Stimulated activated CD4-positive, alpha-beta T cell treated with anti-CD3 and anti-CD28 coated beads, Interleukin-12 subunit alpha, Interleukin-12 subunit beta, amount 100 ng/mL, for 4 hours (primary cell): ENCODE data around the gene RETN.

ENCODE experiments used
- DNase-seq: peaks from one replicate; pipeline ENCODE4 v3.0.0-alpha.2; 2020

The RETN gene

DNA sequence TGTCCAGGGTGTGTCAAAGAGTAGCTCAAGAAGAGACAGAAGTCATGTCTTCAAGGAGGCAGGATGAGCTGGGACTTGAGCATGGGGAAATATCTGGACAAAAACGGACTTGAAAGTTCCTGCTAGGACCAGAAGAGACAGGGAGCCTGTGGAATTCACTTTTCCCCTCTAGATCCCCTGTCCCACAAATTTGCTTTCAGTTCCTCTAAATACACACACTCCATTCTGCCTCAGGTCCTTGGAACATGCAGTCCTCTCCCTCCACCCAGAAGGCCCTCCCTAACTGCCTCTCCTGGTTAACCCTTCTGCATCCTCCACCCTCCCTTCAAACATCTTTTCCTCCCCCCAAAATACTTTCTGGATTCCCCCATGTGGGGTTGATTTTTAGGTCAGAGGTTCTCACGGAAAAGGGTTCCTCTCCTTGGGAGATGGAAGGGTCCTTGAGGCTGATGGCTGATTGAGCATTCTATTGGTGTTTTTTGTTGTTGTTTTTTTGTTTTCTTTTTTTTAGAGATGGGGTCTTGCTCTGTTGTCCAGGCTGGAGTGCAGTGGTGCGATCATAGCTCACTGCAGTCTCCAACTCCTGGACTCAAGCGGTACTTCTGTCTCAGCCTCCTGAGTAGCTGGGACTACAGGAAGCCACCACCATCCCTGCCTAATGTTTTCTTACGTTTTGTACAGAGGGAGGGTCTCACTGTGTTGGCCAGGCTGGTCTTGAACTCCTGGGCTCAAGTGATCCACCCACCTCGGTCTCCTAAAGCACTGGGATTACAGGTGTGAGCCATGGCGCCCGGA is 6.9 kb upstream of the RETN start:
- DNase-seq = no peak

DNA sequence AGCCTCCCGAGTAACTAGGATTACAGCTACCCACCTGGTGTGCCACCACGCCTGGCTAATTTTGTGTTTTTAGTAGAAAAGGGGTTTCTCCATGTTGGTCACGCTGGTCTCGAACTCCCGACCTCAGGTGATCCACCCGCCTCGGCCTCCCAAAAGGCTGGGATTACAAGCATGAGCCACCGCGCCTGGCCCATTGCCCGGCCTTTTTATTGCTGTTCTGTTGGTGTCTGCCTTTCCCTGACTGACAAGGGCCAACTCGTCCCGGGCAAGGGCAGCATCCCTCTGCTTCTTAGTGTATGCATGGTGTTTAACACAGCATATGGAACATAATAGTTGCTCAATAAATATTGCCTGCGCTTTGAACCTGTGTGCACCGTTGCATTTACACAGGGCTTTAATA is 6.2 kb upstream of the RETN start:
- DNase-seq = no peak

DNA sequence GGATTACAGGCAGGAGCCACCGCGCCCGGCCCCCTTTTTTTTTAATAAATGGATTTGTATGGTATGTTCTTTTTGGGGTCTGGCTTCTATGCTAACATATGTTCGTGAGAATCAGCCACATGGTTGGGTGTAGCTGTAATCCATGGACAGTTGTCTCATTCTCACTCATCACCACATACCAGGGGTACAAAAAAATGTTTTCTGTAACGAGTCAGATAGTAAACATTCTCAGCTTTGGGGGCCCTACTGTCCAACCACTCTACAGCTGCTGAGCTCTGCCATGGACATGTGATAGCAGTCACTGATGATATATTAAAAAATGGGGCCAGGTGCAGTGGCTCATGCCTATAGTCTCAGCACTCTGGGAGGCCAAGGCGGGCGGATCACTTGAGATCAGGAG is 5.1 kb upstream of the RETN start:
- no peak for DNase-seq

DNA sequence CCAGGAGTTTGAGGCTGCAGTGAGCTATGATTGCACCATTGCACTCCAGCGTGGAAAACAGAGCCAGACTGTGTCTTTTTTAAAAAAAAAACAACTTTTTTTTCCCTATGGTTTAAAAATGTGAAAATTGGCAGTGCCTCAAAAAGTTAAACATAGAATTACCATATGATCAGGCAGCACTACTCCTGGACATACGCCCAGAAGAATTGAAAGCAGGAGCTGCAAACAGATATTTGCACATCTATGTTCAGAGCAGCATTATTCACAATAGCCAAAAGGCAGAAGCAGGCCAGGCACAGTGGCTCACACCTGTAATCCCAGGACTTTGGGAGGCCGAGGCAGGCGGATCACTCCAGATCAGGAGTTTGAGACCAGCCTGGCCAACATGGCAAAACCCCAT is 3.8 kb upstream of the RETN start:
- DNase-seq = no peak

DNA sequence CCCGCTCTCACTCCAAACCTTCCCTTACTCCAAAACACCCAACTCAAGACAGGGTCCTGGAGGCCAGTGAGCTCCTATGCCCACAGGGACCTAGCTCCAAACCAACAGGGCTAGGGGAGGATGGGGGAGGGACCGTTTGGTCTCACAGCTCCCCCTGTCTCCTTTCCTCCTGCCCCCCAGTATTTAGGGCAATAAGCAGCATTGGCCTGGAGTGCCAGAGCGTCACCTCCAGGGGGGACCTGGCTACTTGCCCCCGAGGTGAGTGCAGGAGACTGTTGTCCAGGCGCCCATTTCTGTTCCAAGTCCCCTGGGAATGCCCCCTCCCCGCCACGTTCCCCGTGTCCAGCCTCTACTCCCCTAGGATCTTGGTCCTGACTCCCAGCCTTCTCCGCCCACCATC is 792 bp downstream of the RETN start:
- DNase-seq = no peak

DNA sequence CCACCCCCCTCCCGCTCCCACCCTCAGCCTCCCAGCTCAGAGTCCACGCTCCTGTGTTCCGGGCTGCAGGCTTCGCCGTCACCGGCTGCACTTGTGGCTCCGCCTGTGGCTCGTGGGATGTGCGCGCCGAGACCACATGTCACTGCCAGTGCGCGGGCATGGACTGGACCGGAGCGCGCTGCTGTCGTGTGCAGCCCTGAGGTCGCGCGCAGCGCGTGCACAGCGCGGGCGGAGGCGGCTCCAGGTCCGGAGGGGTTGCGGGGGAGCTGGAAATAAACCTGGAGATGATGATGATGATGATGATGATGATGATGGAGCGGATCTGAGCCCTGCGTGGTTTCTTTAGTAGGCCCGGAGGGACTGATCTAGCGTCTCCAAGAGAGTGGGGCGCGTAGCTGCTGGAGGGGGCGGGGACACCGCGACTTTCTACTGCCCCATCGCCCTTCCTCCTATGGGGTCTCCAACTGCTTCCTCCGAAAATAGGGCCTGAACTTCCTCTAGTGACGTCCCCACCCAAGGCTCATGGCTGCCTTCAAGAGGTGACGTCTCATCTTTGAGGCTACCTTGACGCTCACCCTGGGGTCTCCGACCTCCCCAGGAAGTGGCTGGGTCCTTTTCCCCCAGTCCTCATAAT is 1.4 kb downstream of the RETN start:
- DNase-seq = no peak

DNA sequence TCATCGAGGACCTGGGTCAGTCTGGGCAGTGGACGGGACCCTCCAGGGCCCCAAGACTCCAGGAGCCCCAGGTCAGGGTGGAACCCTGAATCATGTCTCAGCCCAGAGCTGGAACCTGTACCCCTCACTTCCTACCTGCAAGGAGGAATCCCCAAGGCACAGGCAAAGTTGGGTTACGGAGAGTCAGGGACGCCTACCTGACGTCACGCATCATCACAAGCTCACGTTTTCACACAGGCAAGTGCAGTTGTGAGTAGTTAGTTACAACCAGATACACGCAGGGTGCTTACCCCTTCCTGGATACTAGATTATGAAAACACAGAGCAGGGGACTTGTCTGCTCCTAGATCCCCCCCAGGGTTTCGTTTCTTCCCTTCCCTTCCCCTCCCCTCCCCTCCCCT is 1.9 kb downstream of the RETN start:
- no peak for DNase-seq

DNA sequence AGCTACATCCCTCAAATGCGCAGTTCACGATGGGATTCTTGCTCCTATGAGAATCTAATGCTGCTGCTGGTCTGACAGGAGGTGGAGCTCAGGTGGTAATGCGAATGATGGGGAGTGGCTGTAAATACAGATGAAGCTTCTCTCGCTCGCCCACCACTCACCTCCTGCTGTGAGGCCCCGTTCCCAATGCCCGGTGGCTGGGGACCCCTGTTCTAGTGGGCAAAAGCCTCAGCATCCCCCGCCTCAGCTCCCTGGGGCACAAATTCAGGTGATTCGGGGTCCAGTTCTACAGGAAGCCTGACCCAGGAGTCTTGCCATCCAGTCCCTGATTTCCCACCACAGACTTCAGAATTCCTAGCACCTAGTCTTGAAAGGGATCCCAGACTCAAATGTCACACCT is 3.7 kb downstream of the RETN start:
- DNase-seq = no peak

DNA sequence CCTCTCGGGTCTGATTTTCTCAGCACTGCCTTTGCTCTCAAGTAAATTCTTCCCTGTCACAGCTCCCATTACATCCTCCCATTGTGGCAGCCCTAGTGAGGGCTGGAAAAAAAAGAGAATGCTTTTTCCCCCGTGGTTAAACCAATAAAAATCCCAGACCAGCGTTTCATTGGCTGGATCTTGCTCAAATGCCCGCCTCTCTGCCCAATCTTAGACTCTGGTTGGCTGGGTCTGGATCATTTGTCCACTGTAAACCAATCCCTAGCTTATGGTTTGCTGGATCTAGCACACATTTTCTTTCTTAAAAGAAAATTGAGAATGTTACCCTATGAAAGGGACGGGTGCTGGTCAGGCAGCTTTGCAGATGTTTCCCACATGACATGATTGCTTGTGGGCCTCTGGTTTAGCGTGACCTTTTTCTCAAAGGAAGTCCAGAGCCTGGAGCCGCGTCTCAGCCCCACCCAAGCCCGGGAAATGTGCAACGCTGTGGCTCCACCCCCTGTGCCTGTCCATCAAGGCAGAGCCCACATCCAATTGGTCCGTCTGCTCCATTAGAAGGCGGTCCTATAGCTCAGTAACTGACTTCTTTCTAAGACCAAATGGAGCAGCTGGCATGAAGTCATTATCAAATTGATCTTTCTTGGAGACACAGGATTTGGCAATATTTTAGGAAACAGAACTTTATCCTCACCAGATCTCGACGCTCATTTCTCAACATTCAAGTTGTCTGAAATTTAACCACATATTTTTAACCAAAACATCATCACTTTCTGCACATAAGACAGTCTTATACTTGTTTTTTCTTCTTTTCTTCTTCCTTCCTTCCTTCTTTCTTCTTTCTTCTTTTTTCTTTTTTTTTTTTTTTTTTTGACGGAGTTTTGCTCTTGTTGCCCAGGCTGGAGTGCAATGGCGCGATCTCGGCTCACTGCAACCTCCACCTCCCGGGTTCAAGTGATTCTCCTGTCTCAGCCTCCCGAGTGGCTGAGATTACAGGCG is 5.5 kb downstream of the RETN start:
- peak; percentile 30 for DNase-seq

DNA sequence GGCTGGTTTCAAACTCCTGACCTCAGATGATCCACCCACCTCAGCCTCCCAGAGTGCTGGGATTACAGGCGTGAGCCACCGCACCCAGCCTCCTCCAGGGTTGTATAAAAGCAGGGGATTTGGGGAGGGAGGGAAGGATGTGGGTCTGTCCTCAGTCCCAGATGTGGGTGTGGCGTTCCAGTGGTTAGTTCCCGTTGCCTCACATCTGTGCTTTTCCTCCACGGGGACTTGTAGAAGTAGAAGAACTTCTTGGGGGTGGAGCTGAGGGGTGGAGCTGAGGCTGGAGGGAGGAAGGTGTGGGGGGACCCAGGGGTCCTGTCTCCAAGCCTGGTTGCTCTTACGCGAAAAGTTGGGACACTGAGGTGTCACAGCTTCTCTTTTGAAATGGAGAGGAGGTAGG is 7.5 kb downstream of the RETN start:
- no peak for DNase-seq

DNA sequence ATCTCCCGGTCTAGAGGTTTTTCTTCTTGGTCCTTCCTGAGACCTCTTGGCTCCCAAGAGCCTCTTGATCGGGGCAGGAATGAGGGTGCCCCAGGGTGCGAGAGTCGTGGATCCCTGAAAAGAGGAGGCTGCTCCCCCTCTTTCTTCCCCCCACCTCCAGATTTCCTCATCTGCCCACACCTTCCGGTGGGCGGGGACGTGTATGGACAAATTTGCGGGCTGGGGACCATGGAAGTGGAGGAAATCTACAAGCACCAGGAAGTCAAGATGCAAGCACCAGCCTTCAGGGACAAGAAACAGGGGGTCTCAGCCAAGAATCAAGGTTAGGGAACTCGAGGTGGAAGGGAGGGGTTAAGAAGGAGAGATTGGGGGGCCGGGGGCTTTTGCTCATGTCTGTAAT is 8.0 kb downstream of the RETN start, which contains the start of gene MCEMP1:
MCEMP1 (plus strand) TSS at position 237 of the 400 bp plus-strand sequence; CDS start at position 268, 31 bp downstream.
- DNase-seq = no peak

DNA sequence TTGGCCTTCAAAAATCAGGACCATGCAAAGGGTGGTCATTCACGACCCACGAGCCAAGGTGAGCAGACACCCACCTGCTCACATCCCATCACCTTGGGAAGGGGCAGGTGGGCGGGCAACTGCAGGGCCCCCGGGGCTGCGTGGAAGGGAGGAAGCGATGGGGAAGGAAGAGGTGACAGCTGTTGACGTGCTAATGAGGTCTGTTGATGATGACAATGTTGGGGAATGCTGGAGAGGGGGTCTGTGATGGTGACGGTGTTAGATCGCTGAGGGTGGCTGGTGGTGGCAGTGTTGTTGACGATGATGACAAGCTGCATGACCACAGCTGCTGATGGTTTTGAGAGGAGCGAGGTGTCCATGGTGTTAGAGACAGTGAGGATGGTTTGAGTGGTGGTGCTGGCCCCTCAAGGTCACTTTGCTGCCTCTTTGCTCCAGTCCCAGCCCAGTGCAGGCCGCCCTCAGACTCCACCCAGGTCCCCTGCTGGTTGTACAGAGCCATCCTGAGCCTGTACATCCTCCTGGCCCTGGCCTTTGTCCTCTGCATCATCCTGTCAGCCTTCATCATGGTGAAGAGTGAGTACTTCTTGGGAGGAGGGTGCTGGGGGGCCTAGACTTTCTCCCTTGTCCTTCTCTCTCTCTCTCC is 8.9 kb downstream of the RETN start:
- DNase-seq = no peak

DNA sequence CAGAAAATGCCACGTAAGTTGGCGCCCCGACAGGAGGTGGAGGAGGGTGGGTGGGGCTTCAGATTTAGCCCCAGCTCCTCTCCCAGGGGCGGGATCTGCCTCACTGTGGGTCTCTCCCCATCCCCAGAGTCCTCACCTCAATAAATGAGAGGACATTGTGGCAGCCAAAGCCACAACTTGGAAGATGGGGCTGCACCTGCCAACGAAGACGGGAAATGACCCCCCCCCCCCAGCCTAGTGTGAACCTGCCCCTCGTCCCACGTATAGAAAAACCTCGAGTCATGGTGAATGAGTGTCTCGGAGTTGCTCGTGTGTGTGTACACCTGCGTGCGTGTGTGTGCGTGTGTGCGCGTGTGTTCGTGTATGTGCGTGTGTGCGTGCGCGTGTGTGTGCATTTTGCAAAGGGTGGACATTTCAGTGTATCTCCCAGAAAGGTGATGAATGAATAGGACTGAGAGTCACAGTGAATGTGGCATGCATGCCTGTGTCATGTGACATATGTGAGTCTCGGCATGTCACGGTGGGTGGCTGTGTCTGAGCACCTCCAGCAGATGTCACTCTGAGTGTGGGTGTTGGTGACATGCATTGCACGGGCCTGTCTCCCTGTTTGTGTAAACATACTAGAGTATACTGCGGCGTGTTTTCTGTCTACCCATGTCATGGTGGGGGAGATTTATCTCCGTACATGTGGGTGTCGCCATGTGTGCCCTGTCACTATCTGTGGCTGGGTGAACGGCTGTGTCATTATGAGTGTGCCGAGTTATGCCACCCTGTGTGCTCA is 10.3 kb downstream of the RETN start:
- peak; percentile 52 for DNase-seq

DNA sequence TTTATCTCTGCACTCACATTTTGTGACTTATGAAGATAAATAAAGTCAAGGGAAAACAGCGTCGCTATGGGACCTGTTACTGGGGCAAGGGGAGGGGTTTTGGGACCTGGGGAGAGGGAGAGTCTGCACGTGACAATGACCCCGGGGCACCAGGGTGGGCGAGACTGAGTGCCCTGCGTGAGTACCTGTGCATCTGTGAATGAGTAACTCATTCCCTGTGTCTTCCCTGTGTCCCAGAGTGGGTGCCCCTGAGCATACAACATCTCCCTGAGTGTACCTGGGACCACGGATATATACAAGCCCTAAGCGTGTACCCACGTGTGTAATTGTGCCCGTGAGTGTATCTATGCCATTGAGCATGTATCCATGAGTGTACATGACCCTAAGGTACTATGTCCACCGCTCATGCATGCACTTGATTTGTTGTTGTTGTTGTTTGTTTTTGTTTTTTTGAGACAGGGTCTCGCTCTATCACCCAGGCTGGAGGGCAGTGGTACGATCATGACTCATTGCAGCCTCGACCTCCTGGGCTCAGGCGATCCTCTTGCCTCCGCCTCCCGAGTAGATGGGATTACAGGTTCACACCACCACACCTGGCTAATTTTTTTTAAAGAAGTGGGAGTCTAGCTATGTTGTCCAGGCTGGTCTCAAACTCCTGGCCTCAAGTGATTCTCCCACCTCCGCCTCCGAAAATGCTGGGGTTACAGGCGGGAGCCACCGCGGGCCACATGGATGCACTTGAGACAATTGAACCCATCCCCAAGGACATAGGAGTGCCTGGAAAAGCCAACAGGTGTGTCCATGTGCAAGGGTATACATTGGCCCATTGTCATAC is 11.1 kb downstream of the RETN start:
- DNase-seq = no peak

DNA sequence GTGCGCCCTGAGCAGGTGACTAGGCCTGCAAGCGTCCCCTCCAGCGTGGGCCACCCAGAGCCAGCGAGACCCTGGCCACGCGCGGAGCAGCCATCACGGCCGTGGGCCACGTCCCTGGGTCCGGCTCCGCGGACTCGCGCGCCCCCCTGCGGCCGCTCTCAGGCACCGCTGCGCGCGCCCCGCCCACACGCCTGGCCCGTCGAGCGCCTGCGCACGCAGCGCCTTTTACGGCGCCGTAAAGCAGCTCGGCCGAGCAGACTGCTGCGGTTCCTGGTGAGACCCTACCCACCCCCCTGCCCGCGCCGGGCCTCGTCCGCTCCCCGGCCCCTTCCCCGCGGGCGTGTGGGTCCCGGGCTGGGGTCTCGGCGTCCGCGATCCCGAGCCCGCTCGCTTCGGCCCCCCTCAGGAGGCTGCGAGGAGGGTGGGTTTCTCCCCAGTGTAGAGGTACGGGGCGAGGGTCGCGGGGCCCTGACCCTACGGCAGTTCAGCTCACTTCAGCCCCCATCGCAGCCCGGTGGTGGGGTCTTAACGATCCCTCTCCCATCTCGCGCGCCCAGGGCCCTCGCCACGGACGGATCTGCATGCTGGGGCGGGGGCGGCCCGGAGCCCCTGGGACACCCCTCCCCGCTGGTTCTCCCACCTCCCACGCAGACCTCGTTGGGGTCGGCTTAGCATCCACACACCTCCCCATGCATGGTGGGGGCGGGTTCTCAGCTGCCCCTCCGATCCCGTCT is 11.9 kb downstream of the RETN start, which contains the start of gene TRAPPC5:
TRAPPC5 (plus strand) TSS at position 228 of the 734 bp plus-strand sequence. CDS start 1,421 bp downstream, outside the sequence.
- DNase-seq = peak; percentile 87

DNA sequence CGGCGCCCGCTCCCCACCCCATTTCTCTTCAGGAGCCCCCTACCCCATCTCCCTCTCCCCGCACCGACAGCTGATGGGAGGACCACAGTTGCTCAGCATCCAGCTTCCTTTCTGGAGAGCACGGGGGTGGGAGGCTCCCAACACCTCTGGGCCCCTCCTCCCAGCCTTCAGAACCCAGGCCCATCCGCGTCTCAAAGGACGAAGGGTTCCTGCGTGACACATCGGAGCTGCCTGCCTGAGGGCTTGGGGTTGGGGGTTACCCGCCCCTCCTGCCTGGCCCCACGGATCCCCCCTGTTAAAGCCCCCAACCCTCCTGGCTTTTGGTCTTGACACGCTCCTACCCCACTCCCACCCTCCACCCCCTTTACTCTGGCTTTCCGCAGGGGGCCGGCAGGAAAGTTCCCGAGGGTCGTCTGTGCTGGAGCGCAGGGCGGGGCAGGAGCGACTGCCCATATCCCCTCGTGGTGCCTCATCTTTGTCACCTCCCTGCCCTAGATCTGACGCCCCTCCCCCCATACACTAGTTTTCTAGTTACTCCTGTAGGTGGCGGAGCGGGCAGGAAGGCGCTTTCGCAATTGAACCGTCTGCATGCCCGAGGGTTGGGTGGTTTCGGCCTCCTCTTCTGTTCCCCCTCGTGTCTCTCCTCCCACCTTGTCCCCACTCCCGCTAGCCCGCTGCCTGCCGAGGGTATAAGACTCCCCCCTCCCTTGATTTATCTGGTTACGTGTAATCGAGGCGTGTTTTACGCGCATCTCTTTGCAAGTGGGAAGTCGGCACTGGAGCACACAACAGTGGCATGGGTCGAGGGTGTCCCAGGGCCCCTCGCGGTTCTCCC is 12.7 kb downstream of the RETN start:
- peak; percentile 78 for DNase-seq

DNA sequence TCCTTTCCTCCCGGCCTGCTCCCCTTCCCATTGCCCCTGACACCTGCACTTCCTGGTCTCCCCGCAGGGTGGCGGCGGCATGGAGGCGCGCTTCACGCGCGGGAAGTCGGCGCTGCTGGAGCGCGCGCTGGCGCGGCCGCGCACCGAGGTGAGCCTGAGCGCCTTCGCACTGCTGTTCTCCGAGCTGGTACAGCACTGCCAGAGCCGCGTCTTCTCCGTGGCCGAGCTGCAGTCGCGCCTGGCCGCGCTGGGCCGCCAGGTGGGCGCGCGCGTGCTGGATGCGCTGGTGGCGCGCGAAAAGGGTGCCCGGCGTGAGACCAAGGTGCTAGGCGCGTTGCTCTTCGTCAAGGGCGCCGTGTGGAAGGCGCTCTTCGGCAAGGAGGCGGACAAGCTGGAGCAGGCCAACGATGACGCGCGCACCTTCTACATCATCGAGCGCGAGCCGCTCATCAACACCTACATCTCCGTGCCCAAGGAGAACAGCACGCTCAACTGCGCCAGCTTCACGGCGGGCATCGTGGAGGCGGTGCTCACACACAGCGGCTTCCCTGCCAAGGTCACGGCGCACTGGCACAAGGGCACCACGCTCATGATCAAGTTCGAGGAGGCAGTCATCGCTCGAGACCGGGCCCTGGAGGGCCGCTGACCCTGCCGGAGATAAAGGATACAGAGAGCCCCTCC is 13.5 kb downstream of the RETN start:
- DNase-seq = no peak
